ENCODE results near the gene TMEM134.

DNA sequence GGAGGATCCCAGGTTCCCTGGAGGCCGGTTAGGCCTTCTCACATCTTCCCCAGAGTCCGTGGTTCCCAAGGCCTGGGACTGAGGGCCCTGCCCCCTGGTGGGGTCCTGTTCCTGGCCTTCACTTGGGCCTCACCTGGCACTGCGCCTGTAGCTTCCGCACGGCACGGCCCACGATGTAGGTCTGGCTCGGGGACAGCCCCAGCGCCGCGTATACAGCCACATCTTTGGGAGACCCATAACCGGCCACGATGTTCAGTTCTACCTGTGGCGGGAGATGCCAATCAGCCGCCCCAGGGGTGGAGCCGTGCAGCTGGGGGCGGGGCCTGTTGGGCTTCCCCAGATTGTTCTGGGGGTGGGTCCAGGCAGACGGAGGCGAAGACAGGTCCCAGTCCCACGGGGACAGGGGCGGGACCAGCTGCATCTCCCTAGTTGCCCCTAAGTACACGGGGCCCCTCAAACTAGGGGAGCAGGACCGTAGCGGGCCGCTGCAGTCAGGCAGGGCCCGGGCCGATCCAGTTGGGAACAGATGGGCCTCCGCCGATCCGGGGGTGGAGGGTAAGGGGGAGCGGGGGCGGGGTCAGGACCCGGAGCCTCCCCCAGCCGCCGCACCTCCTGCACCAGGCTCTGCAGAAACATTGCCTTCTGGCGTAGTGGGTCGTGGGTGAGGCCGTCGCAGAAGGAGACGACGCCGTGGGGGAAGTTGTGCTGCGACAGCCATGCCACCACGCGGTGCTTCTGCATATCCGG, 23.9 kb upstream of the TMEM134 start:
- no peak for TF ChIP-seq EZH2 (IDR thresholded peaks at IDR 0.05; ENCODE audit: insufficient read depth, poor library complexity, severe bottlenecking)
- no peak for TF ChIP-seq EZH2phosphoT487 (IDR thresholded peaks at IDR 0.05; ENCODE audit: insufficient read depth, low read depth)

Measured in GM23248 (cell line).